Smooth muscle cell (in vitro differentiated cells): ENCODE data around the gene IFT172. TPM values are rescaled to one million over a fixed set of nuclear protein-coding genes. Genes with fewer than 3 reads are reported as not detected.
A peak's percentile ranks its signal among the peaks of the same experiment; 100 is the strongest.

Experiments used
- DNase-seq: peaks from one replicate; lab custom pipeline; 2025; ENCODE audit not compliant: unreplicated experiment; lab: John Stamatoyannopoulos, UW
- H2AFZ ChIP-seq: fragments of 200-600 bp; sonication (generic); 2 replicates; pipeline ENCODE4 v1.6.0; 2016; ENCODE audit warnings: antibody characterized with exemption, low read depth, mild to moderate bottlenecking
- H3F3A ChIP-seq: fragments of 200-600 bp; sonication (generic); 2 replicates; pipeline ENCODE4 v1.6.0; 2017; ENCODE audit warnings: antibody characterized with exemption, low read depth
- H3K27ac ChIP-seq: fragments of 200-600 bp; sonication (generic); 2 replicates; pipeline ENCODE4 v1.5.1; 2016; ENCODE audit warnings: low read depth, mild to moderate bottlenecking
- H3K27me3 ChIP-seq: fragments of 200-600 bp; sonication (generic); 2 replicates; pipeline ENCODE4 v1.6.1; 2016; ENCODE audit warnings: low read depth, mild to moderate bottlenecking
- H3K36me3 ChIP-seq: fragments of 200-600 bp; sonication (generic); 2 replicates; pipeline ENCODE4 v1.5.1; 2016; ENCODE audit warnings: low read depth
- H3K4me1 ChIP-seq: fragments of 200-600 bp; sonication (generic); 2 replicates; pipeline ENCODE4 v1.5.1; 2016; ENCODE audit warnings: low read depth
- H3K4me2 ChIP-seq: fragments of 200-600 bp; sonication (generic); 2 replicates; pipeline ENCODE4 v1.6.0; 2016; ENCODE audit warnings: mild to moderate bottlenecking
- H3K4me3 ChIP-seq: fragments of 200-600 bp; sonication (generic); 2 replicates; pipeline ENCODE4 v1.5.1; 2016; ENCODE audit warnings: mild to moderate bottlenecking
- H3K79me2 ChIP-seq: fragments of 200-600 bp; sonication (generic); 2 replicates; pipeline ENCODE4 v1.6.0; 2016; ENCODE audit warnings: low read depth, mild to moderate bottlenecking
- H3K9ac ChIP-seq: fragments of 200-600 bp; sonication (generic); 2 replicates; pipeline ENCODE4 v1.6.0; 2016; ENCODE audit warnings: low read depth
- H3K9me3 ChIP-seq: fragments of 200-600 bp; sonication (generic); replicated peaks from 2 replicates; pipeline ENCODE4 v1.5.1; 2016; ENCODE audit warnings: low read depth
- H4K20me1 ChIP-seq: fragments of 200-600 bp; sonication (generic); 2 replicates; pipeline ENCODE4 v1.6.0; 2016; ENCODE audit warnings: low read depth
- WGBS: methylation state at CpG from one replicate; pipeline ENCODE4 v1.1.7; 2016; ENCODE audit warnings: low lambda C conversion rate; 5-methylcytosine and 5-hydroxymethylcytosine counted together
- polyA plus RNA-seq: library from polyadenylated mRNA; unstranded; fragments of >200 nt; fragmentation: Nextera tagmentation; extraction: Ambion mirVana; gene quantifications from 2 replicates; pipeline ENCODE4 v1.2.1, GENCODE V29; 2016
- total RNA-seq: library from RNA; depleted of rRNA; stranded (reverse); fragments of >200 nt; gene quantifications from 2 replicates; pipeline ENCODE4 v1.2.3, GENCODE V29; 2014
- TF ChIP-seq, protein P1 (sequence below): fragments of 200-600 bp; sonication (generic); IDR thresholded peaks from 2 replicates; pipeline ENCODE4 v1.5.1; 2017; ENCODE audit warnings: borderline replicate concordance, mild to moderate bottlenecking, antibody characterized with exemption; ENCODE audit not compliant: insufficient read depth, poor library complexity, severe bottlenecking

The IFT172 gene
- total and polyA plus RNA-seq, 2 experiments from 2014 or later = 12.5 to 26.3 TPM

DNA sequence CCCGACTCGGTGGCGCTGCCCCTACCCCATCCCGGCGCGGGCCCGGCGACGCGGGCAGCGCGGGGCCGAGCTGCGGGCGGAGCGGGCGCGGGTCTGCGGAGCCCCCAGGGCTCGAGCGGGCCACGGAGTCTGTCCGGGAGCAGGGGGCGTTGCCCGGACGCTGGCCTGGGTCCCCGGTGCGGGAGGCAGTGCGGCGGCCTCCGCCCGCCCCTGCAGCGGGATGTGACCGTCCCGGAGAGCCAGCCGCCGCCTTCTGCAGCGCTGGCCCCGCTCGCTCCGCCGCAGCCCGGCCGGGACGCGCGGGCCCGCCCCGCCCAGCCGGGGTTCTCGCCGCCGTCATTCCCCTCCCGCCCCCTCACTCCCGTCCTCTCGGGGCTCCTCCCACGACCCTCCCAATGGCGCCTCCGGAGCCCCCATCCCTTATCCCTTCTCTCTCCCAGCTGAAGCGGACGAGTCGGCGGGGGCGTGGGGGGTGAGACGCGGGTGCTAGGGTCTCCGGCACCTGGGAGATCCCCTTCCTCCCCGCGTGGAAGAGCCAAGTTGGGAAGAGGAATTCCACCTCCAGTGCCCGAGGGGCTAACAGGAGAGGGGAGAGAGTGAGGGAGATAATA is 5.5 kb upstream of the IFT172 start, which contains the start of gene FNDC4:
FNDC4 (minus strand) TSS at position 257 of the 611 bp plus-strand sequence. CDS start 521 bp downstream, outside the sequence.
- Histone ChIP-seq H3K9me3 (no peaks in the 10 kb centered on the region), H4K20me1 (no peaks in the 10 kb centered on the region), H3K4me3 (peak within 1 kb of the TSS; percentile 89), H3K79me2 (no peaks in the 10 kb centered on the region), H3K27ac (no peak within 1 kb of the TSS), H2AFZ (peak within 1 kb of the TSS; percentile 100), H3K36me3 (no peaks in the 10 kb centered on the region), H3K4me2 (peak within 1 kb of the TSS; percentile 100), H3K9ac (peak within 1 kb of the TSS; percentile 75), H3K27me3 (peaks cover 23% of the 10 kb centered on the region), H3K4me1 (peaks cover 5% of the 10 kb centered on the region), H3F3A (peaks cover 3% of the 10 kb centered on the region)
- TF ChIP-seq, protein P1, sequence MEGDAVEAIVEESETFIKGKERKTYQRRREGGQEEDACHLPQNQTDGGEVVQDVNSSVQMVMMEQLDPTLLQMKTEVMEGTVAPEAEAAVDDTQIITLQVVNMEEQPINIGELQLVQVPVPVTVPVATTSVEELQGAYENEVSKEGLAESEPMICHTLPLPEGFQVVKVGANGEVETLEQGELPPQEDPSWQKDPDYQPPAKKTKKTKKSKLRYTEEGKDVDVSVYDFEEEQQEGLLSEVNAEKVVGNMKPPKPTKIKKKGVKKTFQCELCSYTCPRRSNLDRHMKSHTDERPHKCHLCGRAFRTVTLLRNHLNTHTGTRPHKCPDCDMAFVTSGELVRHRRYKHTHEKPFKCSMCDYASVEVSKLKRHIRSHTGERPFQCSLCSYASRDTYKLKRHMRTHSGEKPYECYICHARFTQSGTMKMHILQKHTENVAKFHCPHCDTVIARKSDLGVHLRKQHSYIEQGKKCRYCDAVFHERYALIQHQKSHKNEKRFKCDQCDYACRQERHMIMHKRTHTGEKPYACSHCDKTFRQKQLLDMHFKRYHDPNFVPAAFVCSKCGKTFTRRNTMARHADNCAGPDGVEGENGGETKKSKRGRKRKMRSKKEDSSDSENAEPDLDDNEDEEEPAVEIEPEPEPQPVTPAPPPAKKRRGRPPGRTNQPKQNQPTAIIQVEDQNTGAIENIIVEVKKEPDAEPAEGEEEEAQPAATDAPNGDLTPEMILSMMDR = no peak
- WGBS = 0% methylated on average over 30 of the region's 70 CpGs
- no peak for DNase-seq

DNA sequence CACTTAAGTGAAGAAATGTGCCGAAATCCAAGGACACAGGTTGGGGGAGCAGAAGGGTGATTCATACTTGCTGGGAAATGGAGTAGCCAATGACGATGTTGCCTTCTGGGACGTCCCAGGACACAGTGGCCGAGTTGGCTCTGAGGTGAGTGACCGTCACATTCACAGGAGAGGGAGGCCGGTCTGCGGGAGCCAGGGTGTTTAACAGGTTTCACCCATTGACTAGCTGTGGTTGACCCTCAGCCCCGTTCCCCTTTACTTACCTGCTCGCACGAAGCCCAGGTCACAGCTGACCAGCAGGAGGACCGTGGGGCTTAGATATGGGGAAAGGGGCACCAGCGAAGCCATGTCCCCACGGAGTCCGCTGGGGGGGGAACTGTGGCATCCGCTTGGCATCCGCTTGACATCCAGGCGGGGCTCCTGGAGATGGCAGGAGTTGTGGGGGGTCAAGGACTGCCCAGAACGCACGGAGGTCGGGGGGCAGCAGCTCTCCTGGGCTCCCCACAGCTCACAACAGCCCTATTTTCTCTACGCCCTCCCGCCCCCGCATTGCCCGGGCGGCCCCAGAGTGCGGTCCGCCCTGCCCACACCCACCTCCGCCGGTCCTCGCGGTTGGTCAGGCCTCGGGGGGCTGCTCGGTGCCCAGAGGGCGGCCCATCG is 4.9 kb upstream of the IFT172 start:
- Histone ChIP-seq H3K9ac (no peak overlapping the region), H3K4me1 (peaks cover 5% of the 10 kb centered on the region), H3F3A (peaks cover 3% of the 10 kb centered on the region), H3K4me2 (peak overlapping the region; percentile 100), H3K9me3 (no peaks in the 10 kb centered on the region), H3K4me3 (peak overlapping the region; percentile 89), H3K36me3 (no peaks in the 10 kb centered on the region), H4K20me1 (no peaks in the 10 kb centered on the region), H3K27me3 (peaks cover 23% of the 10 kb centered on the region), H2AFZ (peak overlapping the region; percentile 100), H3K27ac (no peak overlapping the region), H3K79me2 (no peaks in the 10 kb centered on the region)
- no peak for DNase-seq
- 10% methylated on average over 34 of the region's 35 CpGs for WGBS
- TF ChIP-seq, protein P1 = no peak

DNA sequence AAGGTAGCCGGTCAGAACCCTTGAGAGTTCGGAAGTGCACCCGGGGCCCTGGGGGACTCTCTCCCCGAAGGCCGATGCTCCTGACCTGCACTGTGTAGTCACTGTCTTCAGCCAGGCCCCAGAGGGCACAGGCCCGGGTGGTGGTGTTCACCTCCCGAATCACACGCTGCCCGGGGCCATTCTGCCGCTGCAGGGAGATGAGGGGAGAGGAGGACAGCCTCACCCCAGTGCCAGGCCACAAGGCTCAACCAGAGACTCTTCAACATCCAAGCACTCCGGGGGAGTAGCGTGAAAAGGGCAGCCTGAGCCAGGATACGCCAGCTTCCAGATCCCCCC is 4.4 kb upstream of the IFT172 start:
- Histone ChIP-seq H3K4me3 (no peak overlapping the region), H3F3A (peaks cover 3% of the 10 kb centered on the region)

More for the DNA sequence above, 4.4 kb upstream of the IFT172 start:
- no peaks in the 10 kb centered on the region for H3K36me3 ChIP-seq
- peaks cover 5% of the 10 kb centered on the region for H3K4me1 ChIP-seq
- no peaks in the 10 kb centered on the region for H4K20me1 ChIP-seq
- peak overlapping the region; percentile 100 for H3K4me2 ChIP-seq
- no peaks in the 10 kb centered on the region for H3K9me3 ChIP-seq
- H3K27ac ChIP-seq = no peak overlapping the region
- H3K9ac ChIP-seq = no peak overlapping the region
- TF ChIP-seq, protein P1 = no peak
- H3K79me2 ChIP-seq = no peaks in the 10 kb centered on the region
- WGBS = 85% methylated on average over 13 of the region's 13 CpGs
- H3K27me3 ChIP-seq = peaks cover 20% of the 10 kb centered on the region
- no peak for DNase-seq
- no peak overlapping the region for H2AFZ ChIP-seq
